ENCODE results near the gene OST4. TPM values are rescaled to one million over a fixed set of nuclear protein-coding genes. Genes with fewer than 3 reads are reported as not detected.

OST4 gene
- total RNA-seq, 4 donors from 2014 or later = 200 to 352 (median 243) TPM

- no peak for TF ChIP-seq POLR2A (IDR thresholded peaks at IDR 0.05; ENCODE audit: low read depth)
- TF ChIP-seq EP300 (IDR thresholded peaks at IDR 0.05) = no peak
- TF ChIP-seq POLR2AphosphoS5 (IDR thresholded peaks at IDR 0.05) = no peak
- no peak for TF ChIP-seq CTCF (IDR thresholded peaks at IDR 0.05)
- Histone ChIP-seq H3K27ac (replicated peaks in 1 of 4) (peak within 1 kb of the TSS; percentile 92 to 95 (median 93)), H3K9me3 (no peaks in the 10 kb centered on the region), H3K36me3 (peaks cover 3 to 21% (median 13%) of the 10 kb centered on the region in 4 donors), H3K4me3 (peak within 1 kb of the TSS; percentile 68 to 81 (median 72)), H3K4me1 (peaks cover 21 to 63% (median 54%) of the 10 kb centered on the region in 4 donors), H3K27me3 (no peaks in the 10 kb centered on the region)
- DNase-seq (ENCODE audit: extremely low spot score) = no peak
- intact Hi-C loops (cut with DNase I) = loop anchor here (1.0 to 5.0 kb wide), 3 partner anchors 37 to 125 kb away; partner anchors contain the start of gene TMEM214
- WGBS = 33% methylated on average over 16 of the region's 54 CpGs
These were observed 15.5 kb upstream of the OST4 start, which contains the start of gene KHK for GRCh38 chr2:27086724-27087593. KHK (plus strand) TSS chr2:27086772; CDS start chr2:27087260, 488 bp downstream.

GRCh38 chr2:27086090-27086723 is 14.8 kb upstream of the OST4 start:
- Histone ChIP-seq H3K27ac (replicated peaks in 1 of 4) (peak overlapping the region; percentile 92 to 95 (median 93)), H3K27me3 (no peaks in the 10 kb centered on the region), H3K36me3 (peaks cover 4 to 27% (median 14%) of the 10 kb centered on the region in 4 donors), H3K4me3 (peak overlapping the region; percentile 68 to 81 (median 72)), H3K9me3 (no peaks in the 10 kb centered on the region), H3K4me1 (peaks cover 28 to 70% (median 62%) of the 10 kb centered on the region in 4 donors)
- 0% methylated on average over 3 of the region's 81 CpGs for WGBS
- intact Hi-C loops (cut with DNase I) = loop anchor here (1.0 to 5.0 kb wide), 3 partner anchors 36 to 124 kb away; partner anchors contain the start of gene TMEM214
- peak; percentile 98 for DNase-seq (ENCODE audit: extremely low spot score)
- TF ChIP-seq EP300 (IDR thresholded peaks at IDR 0.05) = no peak
- TF ChIP-seq CTCF (IDR thresholded peaks at IDR 0.05) = peak; percentile 91 to 96 (median 96)
- peak; percentile 90 for TF ChIP-seq POLR2AphosphoS5 (IDR thresholded peaks at IDR 0.05)
- TF ChIP-seq POLR2A (IDR thresholded peaks at IDR 0.05; ENCODE audit: low read depth) = peak; percentile 73

- Histone ChIP-seq H3K27me3 (no peaks in the 10 kb centered on the region), H3K36me3 (peaks cover 4 to 27% (median 14%) of the 10 kb centered on the region in 4 donors), H3K9me3 (no peaks in the 10 kb centered on the region), H3K4me1 (peaks cover 34 to 75% (median 67%) of the 10 kb centered on the region in 4 donors), H3K27ac (replicated peaks in 1 of 4) (peak overlapping the region; percentile 92 to 95 (median 93)), H3K4me3 (peak overlapping the region; percentile 68 to 81 (median 72))
- TF ChIP-seq EP300 (IDR thresholded peaks at IDR 0.05) (no peak), CTCF (IDR thresholded peaks at IDR 0.05) (peak; percentile 62 to 74 (median 63)), POLR2AphosphoS5 (IDR thresholded peaks at IDR 0.05) (peak; percentile 74 to 82)
- intact Hi-C loops (cut with DNase I) = loop anchor here (1.0 to 5.0 kb wide), 3 partner anchors 35 to 123 kb away; partner anchors contain the start of gene TMEM214
- WGBS = 2% methylated on average over 26 of the region's 38 CpGs
- no peak for DNase-seq (ENCODE audit: extremely low spot score)
These were observed 14.2 kb upstream of the OST4 start for GRCh38 chr2:27085673-27086089.

- Histone ChIP-seq H3K4me1 (peaks cover 37 to 81% (median 72%) of the 10 kb centered on the region in 4 donors), H3K4me3 (peak overlapping the region; percentile 68 to 81 (median 72)), H3K27ac (replicated peaks in 1 of 4) (peak overlapping the region; percentile 92 to 95 (median 93)), H3K36me3 (peaks cover 4 to 27% (median 14%) of the 10 kb centered on the region in 4 donors), H3K27me3 (no peaks in the 10 kb centered on the region), H3K9me3 (no peaks in the 10 kb centered on the region)
- TF ChIP-seq POLR2A (IDR thresholded peaks at IDR 0.05; ENCODE audit: low read depth) = no peak
- no peak for TF ChIP-seq POLR2AphosphoS5 (IDR thresholded peaks at IDR 0.05)
- TF ChIP-seq CTCF (IDR thresholded peaks at IDR 0.05) = no peak
- TF ChIP-seq EP300 (IDR thresholded peaks at IDR 0.05) = no peak
- DNase-seq (ENCODE audit: extremely low spot score) = no peak
- intact Hi-C loops (cut with DNase I) = loop anchor here (5.0 kb wide), 2 partner anchors 53 to 123 kb away; partner anchors contain the start of gene TMEM214
- WGBS = 57% methylated on average over 5 of the region's 10 CpGs
These were observed 13.7 kb upstream of the OST4 start for GRCh38 chr2:27085062-27085672.

Measured in esophagus muscularis mucosa (tissue), 4 donors.